ENCODE data around the gene SHROOM3.

The SHROOM3 gene

DNA sequence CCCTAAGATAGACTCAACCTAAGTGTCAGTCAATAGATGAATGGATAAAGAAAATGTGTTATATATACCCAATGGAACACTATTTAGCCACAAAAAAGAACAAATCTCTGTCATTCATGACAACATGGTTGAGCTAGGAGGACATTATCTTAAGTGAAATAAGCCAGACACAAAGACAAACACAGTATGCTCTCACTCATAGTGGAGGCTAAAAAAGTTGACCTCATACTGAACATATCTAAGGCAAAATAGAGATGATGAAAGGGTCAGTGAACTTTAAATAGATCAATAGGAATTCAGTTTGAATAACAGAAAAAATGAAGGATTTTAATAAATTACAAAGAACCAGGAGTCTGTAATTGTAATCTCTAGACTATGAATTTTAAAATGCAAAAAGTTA lies 356.4 kb downstream of the SHROOM3 start:
- no peak for DNase-seq (ENCODE audit: low read depth)
- TF ChIP-seq, protein P1, sequence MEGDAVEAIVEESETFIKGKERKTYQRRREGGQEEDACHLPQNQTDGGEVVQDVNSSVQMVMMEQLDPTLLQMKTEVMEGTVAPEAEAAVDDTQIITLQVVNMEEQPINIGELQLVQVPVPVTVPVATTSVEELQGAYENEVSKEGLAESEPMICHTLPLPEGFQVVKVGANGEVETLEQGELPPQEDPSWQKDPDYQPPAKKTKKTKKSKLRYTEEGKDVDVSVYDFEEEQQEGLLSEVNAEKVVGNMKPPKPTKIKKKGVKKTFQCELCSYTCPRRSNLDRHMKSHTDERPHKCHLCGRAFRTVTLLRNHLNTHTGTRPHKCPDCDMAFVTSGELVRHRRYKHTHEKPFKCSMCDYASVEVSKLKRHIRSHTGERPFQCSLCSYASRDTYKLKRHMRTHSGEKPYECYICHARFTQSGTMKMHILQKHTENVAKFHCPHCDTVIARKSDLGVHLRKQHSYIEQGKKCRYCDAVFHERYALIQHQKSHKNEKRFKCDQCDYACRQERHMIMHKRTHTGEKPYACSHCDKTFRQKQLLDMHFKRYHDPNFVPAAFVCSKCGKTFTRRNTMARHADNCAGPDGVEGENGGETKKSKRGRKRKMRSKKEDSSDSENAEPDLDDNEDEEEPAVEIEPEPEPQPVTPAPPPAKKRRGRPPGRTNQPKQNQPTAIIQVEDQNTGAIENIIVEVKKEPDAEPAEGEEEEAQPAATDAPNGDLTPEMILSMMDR (conservative IDR thresholded peaks at IDR 0.05; ENCODE audit: control insufficient read depth, insufficient read depth, low read depth, low read length) = no peak
- no peak overlapping the region for H3K4me3 ChIP-seq (ENCODE audit: control insufficient read depth, low read depth, low read length)

DNA sequence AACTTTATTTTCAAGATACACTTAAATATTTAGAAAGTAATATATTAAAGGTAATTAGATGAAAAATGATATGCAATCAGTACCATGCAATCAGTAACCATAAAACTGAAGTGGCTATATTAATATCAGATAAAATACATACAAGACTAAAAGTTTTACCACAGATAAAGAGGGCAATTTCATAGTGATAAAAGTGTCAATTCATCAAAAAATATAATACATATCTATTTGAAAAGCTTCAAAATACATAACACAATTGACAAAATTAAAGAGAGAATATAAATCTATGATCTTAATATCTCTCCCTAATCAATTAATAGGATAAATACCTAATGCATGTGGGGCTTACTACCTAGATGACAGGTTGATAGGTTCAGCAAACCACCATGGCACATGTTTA lies 357.4 kb downstream of the SHROOM3 start:
- TF ChIP-seq, protein P1 (conservative IDR thresholded peaks at IDR 0.05; ENCODE audit: control insufficient read depth, insufficient read depth, low read depth, low read length) = no peak
- H3K4me3 ChIP-seq (ENCODE audit: control insufficient read depth, low read depth, low read length) = no peak overlapping the region
- no peak for DNase-seq (ENCODE audit: low read depth)

DNA sequence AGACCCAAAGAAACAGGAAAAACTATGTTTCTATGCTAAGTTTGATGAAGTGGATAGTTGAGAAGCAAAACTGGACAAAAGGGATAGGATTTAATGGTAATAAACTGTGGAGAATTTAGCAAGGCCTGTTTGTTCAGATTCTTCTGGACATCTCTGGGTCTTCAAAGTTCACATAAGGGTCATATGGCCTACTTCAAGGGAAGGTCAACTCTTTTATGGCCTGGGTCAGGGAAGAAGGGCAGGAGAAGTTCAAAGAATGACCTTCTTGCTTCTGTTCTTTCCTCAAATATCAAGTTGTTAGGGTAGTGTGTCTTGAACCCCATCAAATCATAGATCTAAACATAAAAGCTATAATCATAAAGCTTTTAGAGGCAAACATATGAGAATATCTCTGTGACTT lies 360.2 kb downstream of the SHROOM3 start:
- TF ChIP-seq, protein P1 (conservative IDR thresholded peaks at IDR 0.05; ENCODE audit: control insufficient read depth, insufficient read depth, low read depth, low read length) = no peak
- DNase-seq (ENCODE audit: low read depth) = no peak
- no peak overlapping the region for H3K4me3 ChIP-seq (ENCODE audit: control insufficient read depth, low read depth, low read length)

DNA sequence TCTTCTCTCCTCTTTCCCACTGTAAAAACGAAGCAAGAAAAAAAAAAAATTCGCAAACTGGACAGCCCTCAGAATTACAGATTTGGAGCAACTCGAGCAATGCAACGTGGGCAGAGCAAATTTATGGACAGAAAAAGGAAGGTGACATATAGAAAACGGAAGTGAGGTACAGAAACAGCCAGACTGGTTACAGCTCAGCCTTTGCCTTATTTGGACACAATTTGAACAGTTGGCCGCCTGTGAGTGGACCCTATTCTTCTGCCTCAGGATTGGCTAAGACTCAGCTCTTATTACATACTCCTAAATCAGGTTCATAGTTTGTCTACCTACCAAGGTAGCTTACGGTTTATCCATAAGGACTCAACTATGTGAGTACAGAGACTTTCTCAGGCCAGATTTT lies 364.1 kb downstream of the SHROOM3 start:
- DNase-seq (ENCODE audit: low read depth) = no peak
- TF ChIP-seq, protein P1 (conservative IDR thresholded peaks at IDR 0.05; ENCODE audit: control insufficient read depth, insufficient read depth, low read depth, low read length) = no peak
- no peak overlapping the region for H3K4me3 ChIP-seq (ENCODE audit: control insufficient read depth, low read depth, low read length)

DNA sequence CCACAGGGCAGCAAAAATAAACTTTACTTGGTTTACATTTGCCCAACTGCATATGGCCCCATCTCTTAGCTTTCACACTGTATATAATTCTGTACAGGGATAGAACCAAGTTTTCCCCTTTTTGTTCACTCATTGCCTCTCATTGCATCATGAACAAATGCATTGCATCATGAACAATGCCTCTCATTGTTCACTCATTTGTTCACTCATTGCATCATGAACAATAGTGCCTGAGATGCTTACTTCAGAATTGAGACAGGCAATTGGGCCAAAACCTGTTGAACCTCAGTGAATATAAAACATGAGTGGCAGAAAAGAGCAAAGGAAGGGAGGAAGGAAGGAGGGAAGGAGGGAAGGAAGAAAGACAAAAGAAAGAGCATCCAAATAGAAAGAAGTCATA lies 364.7 kb downstream of the SHROOM3 start:
- TF ChIP-seq, protein P1 (conservative IDR thresholded peaks at IDR 0.05; ENCODE audit: control insufficient read depth, insufficient read depth, low read depth, low read length) = no peak
- no peak for DNase-seq (ENCODE audit: low read depth)
- no peak overlapping the region for H3K4me3 ChIP-seq (ENCODE audit: control insufficient read depth, low read depth, low read length)

DNA sequence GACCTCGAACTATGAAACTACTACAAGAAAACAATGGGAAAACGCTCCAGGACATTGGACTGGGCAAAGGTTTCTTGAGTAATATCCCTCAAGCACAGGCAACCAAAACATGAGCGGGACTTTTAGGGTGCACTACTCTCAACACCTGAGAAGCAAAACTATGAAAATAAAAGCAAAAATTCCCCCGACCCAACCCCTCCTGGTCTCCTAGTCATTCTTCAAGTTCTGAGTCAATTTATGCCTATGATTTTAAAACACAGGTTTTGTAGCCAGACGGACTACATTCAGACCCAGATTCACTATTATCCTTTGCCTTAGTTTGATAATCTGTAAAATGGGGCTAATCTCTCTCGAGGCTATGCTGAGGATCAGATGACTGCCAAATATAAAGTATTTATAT lies 365.9 kb downstream of the SHROOM3 start:
- H3K4me3 ChIP-seq (ENCODE audit: control insufficient read depth, low read depth, low read length) = no peak overlapping the region
- TF ChIP-seq, protein P1 (conservative IDR thresholded peaks at IDR 0.05; ENCODE audit: control insufficient read depth, insufficient read depth, low read depth, low read length) = no peak
- no peak for DNase-seq (ENCODE audit: low read depth)

DNA sequence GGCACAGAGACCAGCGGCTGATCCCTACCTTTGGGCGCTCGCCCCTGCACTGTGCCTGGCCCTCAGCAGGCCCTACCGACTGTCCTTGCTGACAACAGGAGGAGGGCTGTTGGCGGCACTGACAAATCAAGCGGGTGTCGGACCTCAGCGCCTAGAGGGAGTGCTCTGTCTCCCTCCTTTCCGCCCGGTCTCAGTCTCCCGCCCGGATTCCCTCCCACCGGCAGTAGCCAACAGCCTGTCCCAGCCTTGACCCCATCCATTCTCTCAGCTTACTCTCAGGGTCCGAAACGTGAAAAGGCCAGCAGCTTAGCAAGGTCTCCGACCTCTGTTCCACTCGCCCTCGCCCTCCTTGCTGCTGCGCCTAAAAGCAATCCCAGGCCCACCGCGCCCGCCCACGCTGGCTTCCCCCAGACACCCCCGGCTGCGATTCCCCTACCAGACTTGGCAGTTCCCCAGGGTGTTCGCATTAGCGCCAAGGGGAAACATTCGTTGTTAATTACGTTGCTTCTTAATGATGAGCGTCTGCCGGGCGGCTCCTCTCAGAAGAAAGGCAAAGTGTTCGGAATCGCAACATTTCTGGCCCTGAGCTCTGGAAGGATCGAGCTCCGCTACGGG lies 366.7 kb downstream of the SHROOM3 start:
- no peak for DNase-seq (ENCODE audit: low read depth)
- TF ChIP-seq, protein P1 (conservative IDR thresholded peaks at IDR 0.05; ENCODE audit: control insufficient read depth, insufficient read depth, low read depth, low read length) = no peak

More for the DNA sequence above, 366.7 kb downstream of the SHROOM3 start:
- H3K4me3 ChIP-seq (ENCODE audit: control insufficient read depth, low read depth, low read length) = no peak overlapping the region

Measured in fibroblast of mammary gland (primary cell).